H1 (cell line): ENCODE data around the gene KCP.

Source experiments
- ATF3 ChIP-seq: IDR thresholded peaks from 2 replicates; pipeline ENCODE4 v1.6.1; 2011; ENCODE audit warnings: low read depth, mild to moderate bottlenecking, low read length; ENCODE audit not compliant: insufficient read depth
- CTCF ChIP-seq, 3 experiments: IDR thresholded peaks; 1 replicate in 2 of 3; 2 replicates in 1 of 3; pipeline versions ENCODE4 v1.5.1 to v1.6.1; 2011; ENCODE audit warnings: low read length in 3 of 3, mild to moderate bottlenecking in 3 of 3, inconsistent platforms in 2 of 3, low read depth in 1 of 3, moderate library complexity in 1 of 3; ENCODE audit not compliant: insufficient read depth in 1 of 3; ENCODE audit errors: control extremely low read depth in 1 of 3
- EP300 ChIP-seq, 2 experiments: IDR thresholded peaks; 1 replicate in 1 of 2; 2 replicates in 1 of 2; pipeline ENCODE4 v1.6.1; 2011 to 2012; ENCODE audit warnings: low read depth in 2 of 2, low read length in 2 of 2, mild to moderate bottlenecking in 2 of 2, borderline replicate concordance in 1 of 2, inconsistent platforms in 1 of 2, moderate library complexity in 1 of 2
- POLR2A ChIP-seq, 2 experiments: IDR thresholded peaks; 1 replicate in 1 of 2; 2 replicates in 1 of 2; pipeline ENCODE4 v1.6.1; 2011; ENCODE audit warnings: low read depth in 2 of 2, low read length in 2 of 2, mild to moderate bottlenecking in 2 of 2; ENCODE audit errors: control extremely low read depth in 1 of 2
- POLR2AphosphoS5 ChIP-seq: IDR thresholded peaks from 2 replicates; pipeline ENCODE4 v1.6.1; 2011; ENCODE audit warnings: low read depth, low read length
- RBBP5 ChIP-seq: IDR thresholded peaks from 2 replicates; pipeline ENCODE4 v1.7.1; 2012; ENCODE audit warnings: low read depth, mild to moderate bottlenecking, inconsistent platforms, low read length, moderate library complexity, borderline replicate concordance
- RFX5 ChIP-seq: IDR thresholded peaks from 2 replicates; pipeline ENCODE4 v1.6.1; 2011; ENCODE audit warnings: low read depth, low read length, improper control_type of control experiment, borderline replicate concordance
- TAF1 ChIP-seq: IDR thresholded peaks from 2 replicates; pipeline ENCODE4 v1.6.1; 2011; ENCODE audit warnings: mild to moderate bottlenecking, low read depth, low read length
- ZNF274 ChIP-seq: IDR thresholded peaks from 2 replicates; pipeline ENCODE4 v1.7.0; 2012; ENCODE audit warnings: low read length, borderline replicate concordance; ENCODE audit errors: extremely low read depth

GRCh38 chr7:128843938-128844621 lies 66.4 kb downstream of the KCP start:
- TF ChIP-seq ZNF274 (no peak), CTCF (IDR thresholded peaks at IDR 0.05; ENCODE audit: control extremely low read depth in 1 of 3, insufficient read depth in 1 of 3, low read depth in 1 of 3, low read length in 3 of 3) (no peak), RFX5 (no peak), ATF3 (no peak), EP300 (IDR thresholded peaks at IDR 0.05; ENCODE audit: borderline replicate concordance in 1 of 2, low read depth in 2 of 2, low read length in 2 of 2) (no peak), RBBP5 (no peak), POLR2A (IDR thresholded peaks at IDR 0.05; ENCODE audit: control extremely low read depth in 1 of 2, low read depth in 2 of 2, low read length in 2 of 2) (no peak), POLR2AphosphoS5 (no peak), TAF1 (no peak)
